HFFc6 (cell line): ENCODE measurements around the gene POLR1C. TPM values are rescaled to one million over a fixed set of nuclear protein-coding genes. Genes with fewer than 3 reads are reported as not detected.
A peak's percentile ranks its signal among the peaks of the same experiment; 100 is the strongest.

ENCODE experiments used
- DNase-seq: peaks from one replicate; pipeline ENCODE4 v3.0.0-alpha.2; 2018
- H3K27ac Mint-ChIP-seq: 2 replicates; pipeline ENCODE4 v1.8.0; 2020; ENCODE audit warnings: mild to moderate bottlenecking, mixed read lengths
- H3K27me3 Mint-ChIP-seq: 2 replicates; pipeline ENCODE4 v1.8.0; 2021; ENCODE audit warnings: mild to moderate bottlenecking, moderate library complexity, mixed read lengths; ENCODE audit not compliant: insufficient read depth
- H3K36me3 Mint-ChIP-seq: 2 replicates; pipeline ENCODE4 v1.8.0; 2021; ENCODE audit warnings: low read depth, mixed read lengths
- H3K4me1 Mint-ChIP-seq: 2 replicates; pipeline ENCODE4 v1.8.0; 2020; ENCODE audit warnings: low read depth, mixed read lengths
- H3K4me3 Mint-ChIP-seq: 2 replicates; pipeline ENCODE4 v1.8.0; 2020; ENCODE audit warnings: mild to moderate bottlenecking, moderate library complexity, mixed read lengths
- H3K9me3 Mint-ChIP-seq: 2 replicates; pipeline ENCODE4 v1.8.0; 2020; ENCODE audit warnings: mild to moderate bottlenecking, mixed read lengths
- total RNA-seq, 6 experiments: library from RNA; stranded (reverse); fragmentation: NEBNext Ultra II Directional; extraction: Animal tissue kit (Norgen Biotek cat#: 25700); gene quantifications; 2 replicates in 1 of 6; 3 replicates in 5 of 6; pipeline ENCODE4 v1.2.3, GENCODE V29; 2021
- TF ChIP-seq, protein P1 (sequence below): fragments of 200-600 bp; sonication (generic); IDR thresholded peaks from 2 replicates; pipeline ENCODE4 v1.5.0; 2021; ENCODE audit warnings: antibody characterized with exemption, mild to moderate bottlenecking

Gene POLR1C
- total RNA-seq, 6 experiments from 2014 or later = 43.5 to 66.9 (median 53.8) TPM

DNA sequence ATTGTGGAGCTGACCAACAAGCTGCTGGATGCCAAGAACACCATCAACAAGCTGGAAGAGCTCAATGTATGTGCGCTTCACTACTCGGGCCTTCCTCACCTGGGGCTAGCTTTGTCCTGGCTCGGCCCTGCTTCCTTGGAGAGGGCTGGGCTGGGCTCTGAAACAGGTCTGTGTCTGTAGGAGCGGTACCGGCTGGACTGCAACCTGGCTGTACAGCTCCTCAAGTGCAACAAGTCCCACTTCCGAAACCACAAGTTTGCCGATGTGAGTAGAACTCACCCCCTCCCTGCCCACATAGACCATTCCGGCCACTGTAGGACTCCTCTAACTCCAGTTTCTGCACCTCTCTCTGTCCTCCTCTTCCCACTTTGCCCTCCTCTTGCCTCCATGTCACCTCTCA, 13.4 kb upstream of the POLR1C start:
- TF ChIP-seq, protein P1, sequence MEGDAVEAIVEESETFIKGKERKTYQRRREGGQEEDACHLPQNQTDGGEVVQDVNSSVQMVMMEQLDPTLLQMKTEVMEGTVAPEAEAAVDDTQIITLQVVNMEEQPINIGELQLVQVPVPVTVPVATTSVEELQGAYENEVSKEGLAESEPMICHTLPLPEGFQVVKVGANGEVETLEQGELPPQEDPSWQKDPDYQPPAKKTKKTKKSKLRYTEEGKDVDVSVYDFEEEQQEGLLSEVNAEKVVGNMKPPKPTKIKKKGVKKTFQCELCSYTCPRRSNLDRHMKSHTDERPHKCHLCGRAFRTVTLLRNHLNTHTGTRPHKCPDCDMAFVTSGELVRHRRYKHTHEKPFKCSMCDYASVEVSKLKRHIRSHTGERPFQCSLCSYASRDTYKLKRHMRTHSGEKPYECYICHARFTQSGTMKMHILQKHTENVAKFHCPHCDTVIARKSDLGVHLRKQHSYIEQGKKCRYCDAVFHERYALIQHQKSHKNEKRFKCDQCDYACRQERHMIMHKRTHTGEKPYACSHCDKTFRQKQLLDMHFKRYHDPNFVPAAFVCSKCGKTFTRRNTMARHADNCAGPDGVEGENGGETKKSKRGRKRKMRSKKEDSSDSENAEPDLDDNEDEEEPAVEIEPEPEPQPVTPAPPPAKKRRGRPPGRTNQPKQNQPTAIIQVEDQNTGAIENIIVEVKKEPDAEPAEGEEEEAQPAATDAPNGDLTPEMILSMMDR = no peak
- Mint-ChIP-seq H3K4me1 (peaks cover 1% of the 10 kb centered on the region; the same call in 1 of the 2 replicates), H3K27me3 (no peaks in the 10 kb centered on the region; the same call in 1 of the 2 replicates), H3K36me3 (peaks cover 13% of the 10 kb centered on the region; the same call in 1 of the 2 replicates), H3K9me3 (no peaks in the 10 kb centered on the region), H3K27ac (no peak overlapping the region), H3K4me3 (no peak overlapping the region)
- DNase-seq = no peak

DNA sequence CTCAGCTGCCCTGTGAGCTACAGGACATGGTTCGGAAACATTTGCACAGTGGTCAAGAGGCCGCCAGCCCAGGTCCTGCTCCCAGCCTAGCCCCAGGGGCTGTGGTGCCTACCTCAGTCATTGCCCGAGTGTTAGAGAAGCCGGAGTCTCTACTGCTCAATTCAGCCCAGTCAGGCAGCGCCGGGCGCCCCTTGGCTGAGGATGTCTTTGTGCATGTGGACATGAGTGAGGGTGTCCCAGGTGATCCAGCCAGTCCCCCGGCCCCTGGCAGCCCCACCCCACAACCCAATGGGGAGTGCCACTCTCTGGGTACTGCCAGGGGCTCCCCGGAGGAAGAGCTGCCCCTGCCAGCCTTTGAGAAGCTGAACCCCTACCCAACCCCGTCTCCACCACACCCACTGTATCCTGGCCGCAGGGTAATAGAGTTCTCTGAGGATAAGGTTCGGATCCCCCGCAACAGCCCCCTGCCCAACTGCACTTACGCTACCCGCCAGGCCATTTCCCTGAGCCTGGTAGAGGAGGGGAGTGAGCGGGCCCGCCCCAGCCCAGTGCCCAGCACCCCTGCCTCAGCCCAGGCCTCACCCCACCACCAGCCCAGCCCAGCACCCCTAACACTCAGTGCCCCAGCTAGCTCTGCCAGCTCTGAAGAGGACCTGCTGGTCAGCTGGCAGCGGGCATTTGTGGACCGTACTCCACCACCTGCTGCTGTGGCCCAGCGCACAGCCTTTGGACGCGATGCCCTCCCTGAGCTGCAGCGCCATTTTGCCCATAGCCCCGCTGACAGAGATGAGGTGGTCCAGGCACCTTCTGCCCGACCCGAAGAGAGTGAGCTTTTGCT, 11.9 kb upstream of the POLR1C start:
- no peak overlapping the region for H3K4me3 Mint-ChIP-seq

DNA sequence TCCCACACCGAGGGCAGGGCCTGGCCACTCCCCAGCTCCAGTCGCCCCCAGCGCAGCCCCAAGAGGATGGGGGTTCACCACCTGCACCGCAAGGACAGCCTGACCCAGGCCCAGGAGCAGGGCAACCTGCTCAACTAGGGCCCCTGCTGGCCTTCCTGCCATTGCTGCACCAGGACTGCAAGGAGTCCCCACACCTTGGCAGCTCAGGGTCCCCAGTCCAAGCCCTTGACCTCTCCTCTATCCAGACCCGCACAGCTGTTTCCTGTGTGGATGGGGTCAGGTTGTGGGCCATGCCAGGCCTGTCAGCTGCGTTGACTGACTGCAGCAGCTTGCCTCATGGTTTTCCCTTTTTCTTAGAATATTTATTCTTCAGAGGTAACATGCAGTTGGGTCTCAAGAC, 11.2 kb upstream of the POLR1C start:
- Mint-ChIP-seq H3K4me3 (no peak overlapping the region), H3K9me3 (no peaks in the 10 kb centered on the region), H3K27ac (no peak overlapping the region), H3K4me1 (peaks cover 12% of the 10 kb centered on the region), H3K36me3 (peaks cover 8% of the 10 kb centered on the region; the same call in 1 of the 2 replicates), H3K27me3 (no peaks in the 10 kb centered on the region; the same call in 1 of the 2 replicates)
- no peak for DNase-seq
- TF ChIP-seq, protein P1 = no peak

More for the DNA sequence above, 11.9 kb upstream of the POLR1C start:
- no peaks in the 10 kb centered on the region; the same call in 1 of the 2 replicates for H3K27me3 Mint-ChIP-seq
- no peak overlapping the region for H3K27ac Mint-ChIP-seq
- no peaks in the 10 kb centered on the region for H3K9me3 Mint-ChIP-seq
- H3K36me3 Mint-ChIP-seq = peaks cover 8% of the 10 kb centered on the region; the same call in 1 of the 2 replicates
- TF ChIP-seq, protein P1 = no peak
- H3K4me1 Mint-ChIP-seq = peaks cover 12% of the 10 kb centered on the region
- no peak for DNase-seq

DNA sequence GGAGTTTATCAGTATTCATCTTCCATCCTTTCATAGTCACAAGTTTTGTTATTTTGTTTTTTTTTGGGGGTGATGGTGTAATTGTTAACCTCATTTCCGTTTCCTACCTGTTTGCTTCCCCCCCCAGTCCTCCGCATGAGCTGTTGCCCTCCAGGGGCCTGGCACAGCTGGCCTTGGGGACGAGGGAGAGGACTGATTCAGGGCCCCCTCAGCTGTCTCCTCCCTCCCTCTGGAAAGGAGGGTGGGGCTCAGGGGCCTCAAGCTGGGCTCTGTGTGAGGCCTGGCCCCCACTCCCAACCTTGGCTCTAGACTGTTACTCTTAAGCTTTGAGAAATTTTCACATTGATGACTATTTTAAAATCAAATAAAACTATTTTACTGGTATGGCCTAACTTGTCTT, 10.7 kb upstream of the POLR1C start:
- no peak overlapping the region; the same call in 1 of the 2 replicates for H3K27ac Mint-ChIP-seq
- H3K9me3 Mint-ChIP-seq = no peaks in the 10 kb centered on the region
- H3K27me3 Mint-ChIP-seq = no peaks in the 10 kb centered on the region; the same call in 1 of the 2 replicates
- TF ChIP-seq, protein P1 = no peak
- peaks cover 12% of the 10 kb centered on the region for H3K4me1 Mint-ChIP-seq
- H3K4me3 Mint-ChIP-seq = no peak overlapping the region
- no peak for DNase-seq
- peaks cover 7% of the 10 kb centered on the region; the same call in 1 of the 2 replicates for H3K36me3 Mint-ChIP-seq

DNA sequence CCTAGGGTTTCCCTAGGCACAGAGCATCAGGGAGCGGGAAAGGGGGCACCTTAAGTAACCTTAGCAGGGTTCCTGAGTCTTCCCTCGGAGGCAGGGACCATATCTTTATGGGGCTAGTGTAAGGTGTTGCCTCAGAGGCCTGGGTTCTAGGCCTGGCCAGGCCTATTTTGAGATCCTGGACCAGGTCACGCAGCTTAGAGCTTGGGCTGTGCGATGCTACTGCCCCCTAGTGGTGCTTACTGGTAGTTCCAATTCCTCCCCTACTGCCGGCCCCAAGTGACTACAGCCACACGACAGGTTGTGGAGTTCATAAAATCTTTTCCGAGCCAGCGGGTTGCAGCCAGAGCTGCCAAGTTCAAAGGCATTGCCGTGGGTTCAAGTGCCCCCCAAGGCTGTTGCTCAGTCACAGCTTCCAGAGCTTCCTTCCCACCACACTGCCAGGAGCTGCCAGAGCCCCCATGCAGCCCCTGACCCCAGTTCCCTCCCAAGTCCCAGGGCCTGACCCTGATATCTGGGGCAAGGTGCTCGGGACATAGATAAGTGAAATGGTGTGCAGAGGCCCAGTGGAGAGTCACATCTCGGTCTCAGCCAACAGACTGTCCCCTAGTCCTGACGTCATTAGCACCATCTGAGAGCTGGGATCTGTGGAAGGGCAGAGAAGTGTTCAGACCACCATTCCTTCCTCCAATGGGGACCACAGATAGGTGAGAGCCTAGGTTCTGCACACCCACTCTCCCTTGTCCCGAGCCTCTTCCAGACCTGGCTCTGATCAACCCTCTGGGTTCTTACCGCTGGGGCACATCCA, 10.0 kb upstream of the POLR1C start:
- H3K27ac Mint-ChIP-seq = no peak overlapping the region; the same call in 1 of the 2 replicates
- H3K27me3 Mint-ChIP-seq = peaks cover 1% of the 10 kb centered on the region; the same call in 1 of the 2 replicates
- peaks cover 6% of the 10 kb centered on the region; the same call in 1 of the 2 replicates for H3K36me3 Mint-ChIP-seq
- H3K9me3 Mint-ChIP-seq = no peaks in the 10 kb centered on the region
- H3K4me3 Mint-ChIP-seq = no peak overlapping the region
- H3K4me1 Mint-ChIP-seq = peaks cover 12% of the 10 kb centered on the region
- TF ChIP-seq, protein P1 = peak; percentile 99
- DNase-seq = peak; percentile 58
